SHP77 treated with DMSO at 0.1 percent for 48 hours (cell line): ENCODE results near the gene PTF1A.

Experiments used
- DNase-seq: peaks from one replicate; lab custom pipeline; 2025; lab: John Stamatoyannopoulos, UW

The PTF1A gene

DNA sequence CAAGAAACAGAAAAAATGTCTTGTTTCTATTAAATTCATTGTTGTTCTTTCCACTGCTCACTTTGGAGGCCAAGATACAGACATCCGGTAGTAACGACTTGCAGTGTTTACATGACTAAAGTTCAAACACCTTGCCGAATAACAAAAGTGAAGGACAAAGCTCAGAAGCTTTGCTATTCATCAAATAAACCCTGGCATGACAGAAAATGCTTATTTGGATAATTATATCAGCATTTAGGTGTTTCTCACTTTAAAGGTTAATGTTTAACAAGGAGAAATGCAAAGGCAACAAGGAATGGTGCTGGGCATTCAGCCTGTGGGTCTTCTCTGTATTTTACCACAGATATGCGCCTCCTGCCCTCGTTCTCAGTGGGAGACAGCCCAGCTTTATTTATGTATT is 5.4 kb upstream of the PTF1A start:
- DNase-seq = no peak

DNA sequence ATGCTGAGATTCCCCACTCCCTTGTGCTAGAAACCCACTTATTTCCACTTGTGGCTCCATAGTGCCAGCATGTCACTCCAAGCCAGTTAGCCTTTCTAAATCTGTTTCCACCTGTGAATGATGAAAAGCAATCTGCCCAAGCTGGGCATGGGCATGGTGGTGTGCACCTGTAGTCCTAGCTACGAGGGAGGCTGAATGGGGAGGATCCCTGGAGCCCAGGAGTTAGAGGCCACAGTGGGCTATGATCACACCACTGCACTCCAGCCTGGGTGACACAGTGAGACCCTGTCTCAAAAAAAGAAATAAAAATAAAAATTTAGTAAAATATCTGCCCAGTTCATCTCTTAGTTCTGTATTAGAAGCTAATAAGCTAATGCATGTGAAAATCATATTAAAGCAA is 5.0 kb upstream of the PTF1A start:
- DNase-seq = no peak

DNA sequence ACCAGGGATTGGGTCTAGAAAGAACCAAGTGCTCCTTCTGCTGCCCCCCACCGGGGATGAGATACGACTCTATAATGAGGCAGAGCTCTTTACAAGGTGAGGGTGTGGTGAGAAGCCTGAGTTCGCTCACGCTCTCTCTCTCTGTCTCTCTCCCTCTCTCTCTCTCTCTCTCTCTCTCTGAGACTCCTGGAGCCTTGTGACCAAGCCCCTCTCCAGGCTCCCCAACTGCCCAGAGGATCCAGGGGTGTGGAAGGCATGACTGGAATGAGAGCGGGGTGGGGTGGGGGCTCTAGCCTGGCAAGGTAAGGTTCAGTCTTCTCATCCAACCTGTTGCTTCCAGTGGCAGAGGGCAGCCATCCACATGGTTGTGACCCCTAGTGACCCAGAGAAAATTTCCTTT is 3.1 kb upstream of the PTF1A start:
- DNase-seq = no peak

DNA sequence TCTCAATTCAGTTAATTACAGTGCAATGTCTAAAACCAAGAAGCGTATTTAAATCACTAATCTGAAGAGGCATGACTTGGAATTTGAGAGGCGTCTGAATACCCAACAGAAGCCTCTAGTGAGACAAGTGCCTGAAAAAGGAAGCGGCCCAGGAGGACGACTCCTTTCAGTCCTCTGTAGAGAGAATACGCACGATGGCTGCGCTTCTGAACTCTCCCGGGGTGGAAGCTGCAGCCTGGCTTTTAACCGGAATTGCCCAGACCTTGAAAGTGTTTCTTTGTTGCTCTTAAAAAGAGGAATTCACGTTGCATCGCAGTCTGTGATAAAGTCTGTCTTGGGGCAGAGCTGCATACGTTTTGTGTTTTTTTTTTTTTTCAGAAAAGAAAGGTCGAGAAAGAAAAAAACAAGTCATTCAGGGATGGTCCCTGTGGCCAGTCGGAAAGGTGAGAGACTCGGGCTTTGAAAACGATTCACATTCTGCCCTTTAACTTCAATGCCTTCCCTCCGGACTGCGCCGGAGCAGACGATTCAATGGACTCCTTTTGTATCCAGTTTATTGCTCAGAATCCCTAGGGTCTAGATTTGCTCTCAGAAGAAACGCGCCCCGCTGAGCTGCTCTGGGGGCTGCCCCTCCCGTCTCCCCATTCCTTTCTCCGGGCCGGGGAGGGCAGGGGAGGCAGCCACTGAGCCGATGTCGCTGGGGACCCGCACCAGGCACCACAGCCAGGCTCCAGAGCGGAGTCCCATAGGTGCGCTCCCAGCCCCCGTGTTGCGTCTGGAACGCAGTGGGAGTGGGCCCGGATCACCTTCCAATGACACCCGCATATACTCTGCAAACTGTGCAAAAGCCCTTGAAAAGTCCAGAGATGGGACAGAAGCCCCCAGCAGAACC is 994 bp upstream of the PTF1A start:
- no peak for DNase-seq

DNA sequence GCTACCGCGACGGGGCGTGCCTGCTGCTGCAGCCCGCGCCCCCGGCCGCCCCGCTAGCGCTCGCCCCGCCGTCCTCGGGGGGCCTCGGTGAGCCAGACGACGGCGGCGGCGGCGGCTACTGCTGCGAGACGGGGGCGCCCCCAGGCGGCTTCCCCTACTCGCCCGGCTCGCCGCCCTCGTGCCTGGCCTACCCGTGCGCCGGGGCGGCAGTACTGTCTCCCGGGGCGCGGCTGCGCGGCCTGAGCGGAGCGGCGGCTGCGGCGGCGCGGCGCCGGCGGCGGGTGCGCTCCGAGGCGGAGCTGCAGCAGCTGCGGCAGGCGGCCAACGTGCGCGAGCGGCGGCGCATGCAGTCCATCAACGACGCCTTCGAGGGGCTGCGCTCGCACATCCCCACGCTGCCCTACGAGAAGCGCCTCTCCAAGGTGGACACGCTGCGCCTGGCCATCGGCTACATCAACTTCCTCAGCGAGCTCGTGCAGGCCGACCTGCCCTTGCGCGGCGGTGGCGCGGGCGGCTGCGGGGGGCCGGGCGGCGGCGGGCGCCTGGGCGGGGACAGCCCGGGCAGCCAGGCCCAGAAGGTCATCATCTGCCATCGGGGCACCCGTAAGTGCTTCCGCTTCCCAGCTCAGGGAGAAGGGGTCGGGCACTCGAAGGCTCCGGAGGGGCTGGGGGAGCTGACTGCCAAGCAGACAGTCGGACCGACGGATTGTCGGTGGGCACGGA is 761 bp downstream of the PTF1A start:
- no peak for DNase-seq

DNA sequence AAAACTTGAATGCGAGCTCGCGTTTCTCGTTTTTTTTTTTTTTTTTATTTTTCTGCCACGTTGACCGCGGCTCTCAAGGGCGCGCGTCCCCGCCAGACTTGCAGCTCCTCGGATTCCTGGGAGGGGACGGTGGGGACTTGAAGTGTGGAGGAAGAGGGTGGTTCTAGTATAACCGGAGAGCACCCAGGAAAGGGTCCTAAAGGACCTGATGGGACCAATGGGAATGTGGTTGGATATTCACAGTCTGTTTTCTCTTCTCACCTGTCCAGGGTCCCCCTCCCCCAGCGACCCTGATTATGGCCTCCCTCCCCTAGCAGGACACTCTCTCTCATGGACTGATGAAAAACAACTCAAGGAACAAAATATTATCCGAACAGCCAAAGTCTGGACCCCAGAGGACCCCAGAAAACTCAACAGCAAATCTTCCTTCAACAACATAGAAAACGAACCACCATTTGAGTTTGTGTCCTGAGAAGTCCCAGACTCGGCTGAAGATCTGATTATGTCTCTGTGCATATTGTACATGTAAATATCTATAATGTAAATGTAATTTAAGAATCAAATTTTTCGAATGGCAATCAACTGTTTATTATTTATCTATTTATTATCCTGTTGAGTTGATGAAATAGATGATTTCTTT is 1.4 kb downstream of the PTF1A start:
- DNase-seq = no peak

DNA sequence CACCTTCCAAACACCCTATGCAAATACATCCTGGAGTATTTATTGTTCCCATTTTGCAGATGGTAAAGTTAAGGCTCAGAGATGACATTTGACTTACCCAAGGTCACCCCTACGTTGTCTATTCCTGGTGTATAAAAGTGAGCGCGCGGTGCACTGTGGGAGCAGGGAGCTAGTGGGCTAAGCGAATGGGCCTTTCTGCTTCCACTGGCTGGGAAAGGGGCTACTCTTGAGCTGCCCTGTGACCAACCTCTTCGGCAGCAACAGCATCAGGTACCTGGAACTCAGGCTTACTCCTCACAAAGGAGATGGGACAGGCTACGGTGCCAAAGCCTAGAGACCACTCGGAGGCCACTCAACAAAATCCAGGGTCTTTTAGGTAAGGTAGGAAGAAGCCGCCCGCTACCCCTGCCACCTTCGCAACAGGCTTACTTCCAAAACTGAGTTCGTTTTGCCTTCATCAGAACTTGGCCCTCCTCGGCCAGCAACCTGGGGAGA is 2.4 kb downstream of the PTF1A start:
- no peak for DNase-seq

DNA sequence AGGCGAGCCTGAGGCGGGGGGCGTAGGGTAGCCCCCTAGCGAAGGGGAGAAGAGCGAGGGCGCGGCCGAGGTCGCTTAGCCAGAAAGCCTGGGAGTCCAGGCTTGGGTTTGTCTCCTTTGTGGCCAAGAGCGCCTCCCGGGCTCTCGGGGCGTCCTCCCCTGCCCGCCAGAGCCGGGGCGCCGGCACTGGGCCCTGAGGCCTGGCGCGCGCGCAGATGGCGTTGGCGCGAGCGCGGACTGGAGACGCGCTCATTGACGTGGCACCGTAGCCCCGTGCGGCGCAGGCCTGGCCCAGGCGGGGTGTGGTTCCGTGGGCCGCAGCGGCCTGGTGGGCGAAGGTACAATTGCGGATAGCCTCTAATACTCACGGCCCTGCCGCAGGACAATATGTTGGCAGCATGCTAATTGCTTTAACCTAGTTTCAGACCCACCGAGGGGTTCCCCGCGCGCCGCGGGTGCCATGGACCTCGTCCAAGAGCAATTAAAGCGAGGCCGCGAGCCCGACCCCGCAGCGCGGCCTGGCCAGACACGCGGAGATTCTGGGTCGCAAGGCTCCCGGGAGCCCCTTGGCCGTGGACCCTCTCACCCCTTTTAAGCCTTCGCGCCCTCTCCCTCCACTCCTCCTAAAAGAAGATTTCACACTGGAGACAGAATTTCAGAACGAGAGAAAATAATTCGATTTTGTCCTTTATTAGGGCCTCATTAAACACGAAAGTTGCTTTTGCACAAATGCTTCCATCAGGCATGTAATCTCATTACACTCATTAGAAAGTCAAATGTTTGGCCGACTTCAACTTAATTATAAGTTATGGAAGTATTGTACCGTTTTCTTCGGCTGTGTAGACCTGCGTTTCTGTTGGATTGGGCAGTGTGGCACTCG is 3.1 kb downstream of the PTF1A start:
- no peak for DNase-seq

DNA sequence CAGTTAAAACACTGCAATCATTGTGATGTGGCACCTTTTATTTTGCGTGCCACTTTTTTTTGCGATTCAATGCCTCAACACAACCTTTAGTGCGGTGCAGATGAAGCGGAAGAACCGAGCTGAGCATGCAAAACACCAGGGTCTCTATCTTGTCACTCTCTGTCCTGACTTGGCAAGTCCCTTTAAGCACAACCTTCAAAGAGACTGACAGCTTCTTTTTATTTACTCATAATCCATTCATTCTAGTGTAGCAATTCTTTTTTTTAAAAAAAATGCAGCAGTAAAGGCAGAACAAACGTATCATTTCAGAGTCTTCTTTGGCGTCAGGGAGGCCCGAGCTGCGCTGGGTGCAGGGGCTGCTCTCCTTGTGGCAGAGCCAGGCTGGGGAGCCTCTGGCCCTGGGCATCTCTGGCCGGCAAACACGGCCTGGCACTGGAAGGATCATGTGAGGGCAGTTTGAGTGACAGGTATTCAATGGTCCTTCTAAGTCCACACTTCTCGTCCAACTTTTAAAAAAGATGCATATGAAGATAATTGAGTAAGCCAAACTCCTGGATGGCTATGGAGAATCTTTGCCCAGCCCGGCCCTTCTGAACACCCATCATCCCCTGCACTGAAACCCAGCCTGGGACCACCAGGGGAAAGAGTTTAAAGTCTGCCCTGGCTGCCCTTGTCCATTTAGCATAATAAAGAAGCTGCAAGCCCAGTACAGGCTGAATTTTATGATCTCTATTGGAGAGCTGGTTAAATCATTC is 3.9 kb downstream of the PTF1A start:
- DNase-seq = no peak

DNA sequence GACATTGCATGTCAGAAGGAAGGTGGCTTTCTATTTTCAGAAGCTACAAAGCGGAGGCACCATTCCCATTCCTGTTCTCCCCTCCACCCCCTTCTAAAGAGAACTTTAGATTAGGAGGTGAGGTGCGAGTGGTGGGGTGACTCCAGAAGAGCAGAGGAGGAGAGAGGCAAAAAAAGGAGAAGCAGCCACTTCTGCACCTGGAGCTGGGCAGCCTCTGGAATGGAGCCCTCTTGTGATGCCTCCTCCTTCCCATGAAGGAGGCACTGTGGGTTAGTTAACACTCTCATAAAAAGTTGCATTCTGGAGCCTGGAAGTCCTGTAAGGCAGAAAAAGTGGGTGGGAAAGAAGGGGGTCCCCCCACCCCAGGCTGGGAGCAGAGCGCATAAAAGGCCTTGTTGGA is 4.8 kb downstream of the PTF1A start:
- peak; percentile 40 for DNase-seq

DNA sequence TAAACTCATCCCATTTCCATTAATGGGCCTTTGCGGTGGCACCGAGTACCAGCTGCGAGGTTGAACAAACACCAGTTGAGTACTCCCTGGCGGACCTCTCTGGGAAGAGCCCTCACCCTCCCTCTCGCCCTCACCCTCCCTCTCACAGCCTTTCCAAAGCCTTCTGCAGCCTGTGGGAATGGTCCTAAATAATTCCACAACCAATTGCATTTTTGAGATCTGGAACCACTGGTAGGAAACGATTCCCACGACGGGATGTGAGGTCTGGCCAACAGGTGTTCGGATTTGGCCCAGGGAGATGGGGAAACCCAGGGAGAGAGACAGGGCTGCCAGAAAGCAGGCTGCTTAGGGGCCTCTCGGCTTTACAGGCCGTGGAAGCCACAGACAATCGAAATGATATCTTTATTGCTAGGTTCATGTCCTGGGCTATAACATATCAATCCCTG is 5.3 kb downstream of the PTF1A start:
- DNase-seq = peak; percentile 89

DNA sequence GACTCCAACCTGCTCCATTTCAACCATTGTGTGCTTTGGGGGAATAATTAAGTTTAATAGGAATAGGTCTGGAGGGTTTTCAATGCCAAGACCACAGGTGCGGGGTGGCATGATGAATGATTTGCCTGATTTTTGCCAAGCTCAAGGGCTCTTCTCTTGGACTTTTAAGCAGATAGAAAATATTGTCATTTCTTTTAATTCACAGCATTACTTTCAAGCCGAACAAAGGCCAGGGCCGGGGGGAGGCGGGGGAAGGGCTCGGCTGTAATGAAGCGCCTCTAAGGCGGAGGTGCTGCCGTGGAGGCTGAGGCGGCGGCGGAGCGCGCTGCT is 6.5 kb downstream of the PTF1A start:
- DNase-seq = no peak

DNA sequence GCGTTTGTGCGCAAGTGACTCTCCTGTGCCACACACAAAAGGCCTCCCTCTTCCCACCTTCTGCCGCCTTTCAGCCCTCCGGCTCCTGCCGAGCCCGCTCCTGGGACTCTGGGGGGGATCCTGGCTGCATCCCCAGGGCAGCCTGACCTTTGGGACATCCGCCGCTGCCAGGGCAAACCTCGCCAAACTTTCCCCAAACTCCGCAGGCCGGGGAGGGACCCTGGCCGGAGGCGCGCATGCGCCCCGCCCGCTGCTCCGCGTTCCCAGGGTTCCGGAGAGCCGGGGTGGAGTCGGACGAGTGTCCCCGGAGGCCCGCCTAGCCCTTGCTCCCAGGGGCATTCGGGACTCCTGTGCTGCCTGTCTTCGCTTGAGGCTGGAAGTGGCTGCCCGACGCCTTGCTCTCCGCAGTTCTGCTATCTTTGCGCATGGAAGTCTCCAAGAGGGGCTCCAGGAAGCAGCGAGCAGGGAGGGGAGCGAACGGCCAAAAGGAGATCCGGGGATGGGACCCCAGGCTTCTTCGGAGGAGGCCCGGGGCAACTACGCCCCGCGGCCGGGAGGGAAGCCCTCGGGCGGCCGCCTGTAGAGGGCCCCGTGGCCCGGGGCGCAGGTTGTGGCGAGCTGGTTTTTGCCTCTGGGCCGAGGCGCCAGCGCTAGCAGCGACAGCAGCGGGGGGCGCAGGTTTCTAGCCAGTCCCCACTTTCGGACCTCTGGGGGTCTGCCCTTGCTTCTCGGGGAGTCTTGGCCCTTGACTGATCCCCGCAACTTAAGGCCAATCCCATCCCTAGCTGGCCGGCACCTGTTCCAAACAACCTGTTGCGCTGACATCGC is 7.0 kb downstream of the PTF1A start:
- DNase-seq = no peak

DNA sequence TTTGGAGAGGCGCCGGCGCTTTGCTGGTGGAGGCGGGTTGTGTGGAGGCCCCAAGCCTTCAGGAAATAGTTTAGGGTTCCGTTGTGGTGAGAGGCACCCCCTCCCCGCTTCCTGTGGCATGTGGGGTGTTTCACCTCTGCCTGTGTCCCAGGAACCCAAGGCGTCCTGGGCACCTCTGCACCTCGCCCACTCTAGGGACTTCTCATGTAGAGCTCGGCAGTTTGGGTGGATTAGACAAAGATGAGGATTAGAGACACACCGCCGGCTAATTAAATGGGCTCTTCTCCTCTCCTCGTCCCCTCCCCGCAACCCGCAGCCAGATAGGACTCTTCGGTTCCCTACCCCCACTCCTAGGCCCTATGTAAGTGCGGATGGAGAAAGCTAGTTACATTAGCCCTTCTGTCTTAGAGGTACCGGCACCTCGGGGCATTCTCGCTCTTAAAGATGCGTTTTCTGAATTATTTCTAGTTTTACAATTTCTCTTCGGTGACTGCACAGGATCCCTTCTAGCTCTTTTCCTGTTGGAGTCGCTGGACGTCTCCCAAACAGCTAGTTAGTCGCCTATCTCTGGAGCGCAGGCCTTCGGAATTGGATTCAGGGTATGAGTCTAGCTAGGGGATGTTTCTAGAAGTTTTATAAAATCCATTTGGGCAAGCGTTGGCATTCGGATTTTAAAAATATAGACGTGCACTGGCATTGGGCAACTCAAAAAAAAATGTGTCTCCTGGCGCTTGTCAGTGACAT is 7.8 kb downstream of the PTF1A start:
- no peak for DNase-seq

DNA sequence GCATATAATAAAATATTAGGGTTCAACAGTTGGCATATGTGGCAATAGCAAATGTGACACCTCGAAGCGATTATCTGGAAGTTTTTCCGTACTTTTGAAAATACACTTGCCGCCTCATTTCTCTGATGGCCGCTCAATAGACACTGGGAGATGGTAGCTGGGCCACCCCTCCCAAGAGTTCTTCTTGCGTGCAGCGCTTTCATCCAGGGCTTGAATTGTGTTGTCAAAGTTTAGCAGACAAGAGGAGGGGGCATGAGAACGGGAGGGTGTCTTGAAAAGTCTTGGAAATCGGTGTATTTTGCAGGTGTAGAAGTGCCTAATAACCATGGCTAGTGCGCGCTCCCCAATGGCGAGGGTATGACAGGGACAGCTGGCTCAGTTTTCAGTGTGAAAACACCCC is 8.5 kb downstream of the PTF1A start:
- DNase-seq = no peak

DNA sequence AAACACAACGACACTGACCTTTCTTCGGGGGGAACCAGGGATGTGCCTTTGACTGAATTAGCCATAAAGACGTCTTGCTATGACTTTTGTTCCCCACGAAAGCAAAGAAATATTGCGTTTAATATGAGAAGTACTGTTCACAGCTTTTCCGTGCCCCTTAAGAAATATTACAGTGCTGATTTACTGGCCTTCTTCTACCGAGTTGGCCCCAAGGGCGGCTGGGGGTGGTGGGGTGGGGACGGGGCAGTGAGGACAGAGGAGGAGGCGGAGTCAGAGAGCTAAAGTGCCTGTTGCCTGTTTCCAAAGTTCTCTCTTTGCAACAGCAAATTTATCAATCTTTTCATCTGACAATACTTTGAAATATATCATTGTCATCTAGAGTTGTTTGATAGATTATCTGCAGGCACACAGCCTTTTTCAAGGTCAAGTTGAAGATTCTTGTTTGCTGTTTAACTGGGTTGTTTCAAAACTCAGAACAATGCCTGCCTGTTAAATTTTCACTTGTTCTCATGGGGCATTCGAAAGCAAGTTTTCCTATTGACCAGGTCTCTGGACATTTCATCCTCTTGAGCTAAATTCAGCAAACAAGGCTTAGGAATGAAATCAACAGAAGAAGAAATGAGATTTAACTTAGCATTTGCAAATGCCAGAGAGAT is 9.0 kb downstream of the PTF1A start:
- no peak for DNase-seq

DNA sequence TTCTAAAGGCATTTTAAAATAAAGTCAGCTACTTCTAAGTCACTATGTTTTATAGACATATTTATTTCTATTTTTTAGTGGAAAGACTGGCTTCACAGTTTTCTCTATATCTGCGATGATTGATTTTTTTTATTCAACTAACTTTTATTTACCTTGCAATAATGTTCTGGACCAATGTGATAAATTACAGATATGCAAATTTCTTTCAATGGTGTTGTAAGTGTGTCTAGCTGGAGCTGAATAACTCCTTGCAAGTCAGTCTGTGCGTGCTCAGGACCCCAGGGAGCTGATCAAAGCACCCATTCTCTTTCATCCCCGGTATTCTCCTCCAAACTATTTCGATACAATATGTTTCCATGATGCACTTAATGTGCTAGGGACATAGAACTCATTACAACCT is 9.7 kb downstream of the PTF1A start:
- no peak for DNase-seq

DNA sequence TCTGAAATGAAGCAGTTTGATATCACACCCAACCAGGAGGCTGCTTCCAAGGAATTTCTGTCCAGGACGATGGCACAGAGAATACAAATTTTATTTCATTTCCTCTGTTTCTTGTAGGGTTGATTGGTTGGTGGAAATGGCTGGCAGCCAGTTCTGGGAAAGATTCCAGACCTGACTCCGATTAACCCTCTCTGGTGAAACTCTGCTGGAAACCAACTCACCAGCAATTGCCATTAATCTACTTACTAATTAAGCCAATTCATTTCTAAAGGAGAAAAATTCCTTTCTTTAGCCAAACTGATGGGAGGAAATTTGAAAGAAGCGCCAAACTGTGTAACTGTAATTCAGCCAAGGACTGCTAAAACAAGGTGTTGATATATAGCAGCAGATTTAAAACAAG is 10.7 kb downstream of the PTF1A start:
- DNase-seq = no peak
